ENCODE data around the gene TCF7L1. TPM values are rescaled to one million over a fixed set of nuclear protein-coding genes. Genes with fewer than 3 reads are reported as not detected.

The TCF7L1 gene
- total and polyA plus RNA-seq, 12 donors, result 4.5 to 10.9 (median 6.3) TPM

GRCh38 chr2:85168942-85169341 lies 35.8 kb downstream of the TCF7L1 start:
- Histone ChIP-seq H3K9me3 (peaks cover 0 to 8% (median 0%) of the 10 kb centered on the region in 11 donors), H3K4me3 (no peak overlapping the region), H3K36me3 (peaks cover 0 to 11% (median 0%) of the 10 kb centered on the region in 9 donors), H3K27me3 (no peaks in the 10 kb centered on the region), H3K27ac (no peak overlapping the region), H3K4me1 (peaks cover 0 to 36% (median 13%) of the 10 kb centered on the region in 9 donors)
- DNase-seq, result no peak
- 95 to 98% methylated on average over 3 of the region's 3 CpGs for WGBS, 2 donors
- intact Hi-C loops (cut with DNase I), result no loop called here
- TF ChIP-seq CTCF (IDR thresholded peaks at IDR 0.05), result no peak
- ATAC-seq, result no peak

- H3K27ac ChIP-seq, result no peak overlapping the region
- intact Hi-C loops (cut with DNase I), result no loop called here
- ATAC-seq, result no peak
- H3K9me3 ChIP-seq, result peaks cover 0 to 8% (median 0%) of the 10 kb centered on the region in 11 donors
- no peak for TF ChIP-seq CTCF (IDR thresholded peaks at IDR 0.05)
- peaks cover 0 to 36% (median 14%) of the 10 kb centered on the region in 9 donors for H3K4me1 ChIP-seq
- no peaks in the 10 kb centered on the region for H3K27me3 ChIP-seq
- DNase-seq, result no peak
- peaks cover 0 to 11% (median 0%) of the 10 kb centered on the region in 9 donors for H3K36me3 ChIP-seq
- H3K4me3 ChIP-seq, result no peak overlapping the region
- WGBS, 2 donors, result 81 to 88% methylated on average over 3 of the region's 3 CpGs
Observed at GRCh38 chr2:85169581-85169980, 36.4 kb downstream of the TCF7L1 start.

- DNase-seq (no peak), ATAC-seq (no peak)
- peaks cover 0 to 11% (median 0%) of the 10 kb centered on the region in 9 donors for H3K36me3 ChIP-seq
- H3K9me3 ChIP-seq, result peaks cover 0 to 8% (median 0%) of the 10 kb centered on the region in 11 donors
- peaks cover 4 to 39% (median 23%) of the 10 kb centered on the region in 9 donors for H3K4me1 ChIP-seq
- WGBS, 2 donors, result 85 to 89% methylated on average over 6 of the region's 6 CpGs
- H3K27me3 ChIP-seq, result no peaks in the 10 kb centered on the region
- no peak for TF ChIP-seq CTCF (IDR thresholded peaks at IDR 0.05)
- no peak overlapping the region for H3K4me3 ChIP-seq
- intact Hi-C loops (cut with DNase I), result loop anchor here in 1 of 10 donors (5.0 kb wide), 1 partner anchor 34 kb away; no protein-coding TSS in a partner anchor
- H3K27ac ChIP-seq, result no peak overlapping the region
Observed at GRCh38 chr2:85170938-85171475, 37.8 kb downstream of the TCF7L1 start.

GRCh38 chr2:85171916-85172315 lies 38.7 kb downstream of the TCF7L1 start:
- 81 to 94% methylated on average over 10 of the region's 10 CpGs for WGBS, 2 donors
- no peak for TF ChIP-seq CTCF (IDR thresholded peaks at IDR 0.05)
- Histone ChIP-seq H3K27ac (no peak overlapping the region), H3K4me3 (no peak overlapping the region), H3K9me3 (peaks cover 0 to 9% (median 0%) of the 10 kb centered on the region in 11 donors), H3K27me3 (no peaks in the 10 kb centered on the region), H3K4me1 (peaks cover 4 to 46% (median 32%) of the 10 kb centered on the region in 9 donors), H3K36me3 (peaks cover 0 to 9% (median 0%) of the 10 kb centered on the region in 9 donors)
- DNase-seq (no peak), ATAC-seq (no peak)
- intact Hi-C loops (cut with DNase I), result loop anchor here in 1 of 10 donors (5.0 kb wide), 1 partner anchor 35 kb away; no protein-coding TSS in a partner anchor
